GM10847 (cell line): ENCODE data around the gene BACH1.

Experiments used
- POLR2A ChIP-seq: IDR thresholded peaks from 2 replicates; pipeline ENCODE4 v1.6.1; 2011; ENCODE audit not compliant: insufficient read length; ENCODE audit errors: extremely low read depth

BACH1 gene

GRCh38 chr21:29298348-29299045, at the start of gene BACH1:
Gene BACH1, plus strand, starts transcription at chr21:29298922. Its CDS starts 22,359 bp downstream, at chr21:29321281.
- TF ChIP-seq POLR2A, result peak; percentile 92

GRCh38 chr21:29250636-29251035, 48.1 kb upstream of the BACH1 start:
- no peak for TF ChIP-seq POLR2A

- TF ChIP-seq POLR2A, result no peak
Observed at GRCh38 chr21:29254550-29254949, 44.2 kb upstream of the BACH1 start.

- no peak for TF ChIP-seq POLR2A
Observed at GRCh38 chr21:29256126-29256910, 42.4 kb upstream of the BACH1 start.

GRCh38 chr21:29257701-29258100, 41.0 kb upstream of the BACH1 start:
- TF ChIP-seq POLR2A, result no peak

- no peak for TF ChIP-seq POLR2A
Observed at GRCh38 chr21:29258626-29259338, 39.9 kb upstream of the BACH1 start.

GRCh38 chr21:29260461-29260860, 38.3 kb upstream of the BACH1 start:
- TF ChIP-seq POLR2A, result no peak

GRCh38 chr21:29261555-29262540, 36.9 kb upstream of the BACH1 start:
- TF ChIP-seq POLR2A, result no peak

GRCh38 chr21:29264721-29265120, 34.0 kb upstream of the BACH1 start:
- TF ChIP-seq POLR2A, result no peak

- TF ChIP-seq POLR2A, result no peak
Observed at GRCh38 chr21:29265690-29266479, 32.8 kb upstream of the BACH1 start.

- no peak for TF ChIP-seq POLR2A
Observed at GRCh38 chr21:29267666-29268065, 31.1 kb upstream of the BACH1 start.

GRCh38 chr21:29271927-29272333, 26.8 kb upstream of the BACH1 start:
- TF ChIP-seq POLR2A, result no peak

GRCh38 chr21:29277442-29277841, 21.3 kb upstream of the BACH1 start:
- no peak for TF ChIP-seq POLR2A

- TF ChIP-seq POLR2A, result no peak
Observed at GRCh38 chr21:29279558-29279957, 19.2 kb upstream of the BACH1 start.

GRCh38 chr21:29287383-29287782, 11.3 kb upstream of the BACH1 start:
- no peak for TF ChIP-seq POLR2A
